Neural progenitor cell (in vitro differentiated cells): ENCODE data around the gene PRR15L.

Source experiments
- CTCF ChIP-seq: fragments of 200-600 bp; sonication (generic); IDR thresholded peaks from 2 replicates; pipeline ENCODE4 v1.5.1; 2017; ENCODE audit warnings: antibody characterized with exemption, mild to moderate bottlenecking
- EZH2 ChIP-seq: fragments of 200-600 bp; sonication (generic); IDR thresholded peaks from 2 replicates; pipeline ENCODE4 v1.6.1; 2017; ENCODE audit warnings: antibody characterized with exemption, mild to moderate bottlenecking, moderate library complexity
- EZH2phosphoT487 ChIP-seq: fragments of 200-600 bp; sonication (generic); IDR thresholded peaks from 2 replicates; pipeline ENCODE4 v1.6.1; 2017; ENCODE audit warnings: antibody characterized with exemption

DNA sequence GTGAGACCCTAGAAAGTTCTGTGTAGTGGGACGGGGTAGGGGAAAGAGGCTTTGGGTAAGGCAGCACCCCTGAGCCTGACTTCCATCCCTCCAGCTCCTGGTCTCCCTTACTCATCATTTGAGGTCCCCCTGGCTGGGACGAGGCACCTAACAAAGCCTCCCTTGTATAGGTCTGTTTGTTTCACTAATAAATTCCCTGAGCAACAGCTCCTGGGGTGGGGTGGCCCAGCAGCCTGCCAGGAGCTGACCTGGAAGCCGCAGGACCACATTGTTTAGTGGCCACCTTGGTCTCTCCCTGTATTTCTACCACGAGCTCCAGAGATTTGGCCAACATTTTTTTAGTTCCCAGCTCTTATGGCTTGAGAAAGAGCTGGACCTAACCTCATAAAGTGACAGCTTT lies 7.2 kb downstream of the PRR15L start:
- TF ChIP-seq EZH2phosphoT487 = no peak
- TF ChIP-seq CTCF = no peak
- no peak for TF ChIP-seq EZH2
